Stimulated activated CD4-positive, alpha-beta T cell treated with anti-CD3 and anti-CD28 coated beads, Interleukin-2, amount 100 ng/mL, for 24 hours (primary cell): ENCODE data around the gene AR.
"Not testable (repeated sequence)": the region's sequence is repeated elsewhere in the genome, so short reads cannot be mapped to it uniquely, and the experiment has no call there.

Experiments
- DNase-seq, 2 donors: peaks; one replicate each; pipeline ENCODE4 v3.0.0-alpha.2; 2020

Gene AR

DNA sequence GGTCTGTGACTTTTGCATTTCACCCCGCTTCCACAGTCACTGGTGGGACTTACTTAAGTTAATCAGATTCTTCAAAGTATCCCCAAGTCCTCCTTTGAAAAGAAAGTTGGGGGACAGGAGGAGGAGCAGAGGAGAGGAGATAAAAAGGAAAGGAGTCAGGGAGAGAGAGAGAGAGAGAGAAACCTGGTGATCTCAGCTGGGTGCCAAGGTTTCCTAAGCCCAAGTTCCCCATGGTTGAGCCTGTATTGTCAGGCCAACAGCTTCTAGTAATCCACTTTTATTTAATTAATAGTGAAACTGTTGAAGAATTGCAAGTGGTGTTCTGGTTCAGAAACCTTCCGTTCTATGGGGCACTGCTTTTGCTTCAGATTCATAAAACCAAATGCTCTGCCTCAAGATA lies 91.6 kb downstream of the AR start:
- DNase-seq = no peak

DNA sequence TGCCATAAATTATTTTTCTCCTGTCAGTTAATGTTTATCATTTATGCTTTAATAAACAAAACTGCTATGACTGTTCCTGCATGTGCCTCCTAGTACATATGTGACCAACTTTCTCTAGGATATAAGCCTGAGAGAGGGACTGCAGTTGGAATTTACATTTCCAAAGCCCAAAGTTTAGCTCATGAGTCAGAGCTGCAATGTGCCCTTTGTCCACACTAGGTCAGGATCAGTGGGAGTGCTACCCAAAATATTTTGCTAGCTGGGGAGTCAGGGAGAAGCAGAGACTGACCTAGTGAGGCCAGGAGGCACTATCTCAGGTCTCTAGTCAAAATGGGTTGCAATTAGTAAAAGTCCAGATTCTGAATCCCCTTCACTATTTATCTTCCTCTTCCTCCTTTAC lies 92.7 kb downstream of the AR start:
- DNase-seq = no peak

DNA sequence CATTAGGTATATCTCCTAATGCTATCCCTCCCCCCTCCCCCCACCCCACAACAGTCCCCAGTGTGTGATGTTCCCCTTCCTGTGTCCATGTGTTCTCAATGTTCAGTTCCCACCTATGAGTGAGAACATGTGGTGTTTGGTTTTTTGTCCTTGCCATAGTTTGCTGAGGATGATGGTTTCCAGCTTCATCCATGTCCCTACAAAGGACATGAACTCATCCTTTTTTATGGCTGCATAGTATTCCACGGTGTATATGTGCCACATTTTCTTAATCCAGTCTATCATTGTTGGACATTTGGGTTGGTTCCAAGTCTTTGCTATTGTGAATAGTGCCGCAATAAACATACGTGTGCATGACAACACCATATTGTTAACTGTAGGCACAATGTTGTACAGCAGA lies 93.5 kb downstream of the AR start:
- DNase-seq = not testable (repeated sequence)

DNA sequence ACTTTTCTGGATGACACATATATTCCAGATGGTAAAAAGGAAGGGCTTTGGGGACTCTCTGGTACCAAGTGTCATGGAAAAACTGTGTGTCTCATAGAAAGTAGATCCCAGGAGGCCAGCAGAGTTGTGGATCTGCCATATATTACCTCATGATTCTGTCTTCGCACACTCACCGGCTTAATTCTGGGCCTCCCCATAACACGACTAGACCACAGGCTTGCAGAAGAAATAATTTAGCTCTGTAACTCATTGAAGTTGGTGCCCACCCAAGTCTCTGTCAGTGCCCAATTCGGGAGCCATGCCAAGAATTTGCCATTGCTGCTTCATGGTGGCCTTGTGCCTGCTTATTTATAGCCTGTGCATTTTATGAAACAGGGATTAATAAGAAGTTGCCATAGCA lies 104.5 kb downstream of the AR start:
- no peak for DNase-seq

GRCh38 chrX:67651437-67652142 lies 107.8 kb downstream of the AR start:
- no peak for DNase-seq

GRCh38 chrX:67652543-67652942 lies 108.7 kb downstream of the AR start:
- no peak for DNase-seq

DNA sequence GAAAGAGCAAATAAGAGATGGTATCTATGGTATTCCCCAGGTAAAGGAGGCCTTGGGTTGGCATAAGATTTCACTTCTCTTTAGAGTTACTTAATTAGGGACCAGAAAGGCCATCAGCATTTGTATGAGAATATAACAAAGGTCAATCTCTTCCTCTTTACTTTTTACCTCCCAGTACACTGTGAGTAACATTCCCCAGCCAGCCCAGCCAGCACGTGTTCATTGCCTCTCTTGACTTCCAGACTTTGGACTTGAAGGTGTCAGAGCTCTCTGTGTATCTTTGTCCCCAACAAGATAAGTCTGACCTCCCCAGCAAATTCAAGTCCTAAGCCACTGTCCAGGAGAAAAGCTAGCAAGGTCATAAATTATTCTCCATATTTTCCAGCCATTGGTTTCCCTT lies 110.5 kb downstream of the AR start:
- DNase-seq = no peak

DNA sequence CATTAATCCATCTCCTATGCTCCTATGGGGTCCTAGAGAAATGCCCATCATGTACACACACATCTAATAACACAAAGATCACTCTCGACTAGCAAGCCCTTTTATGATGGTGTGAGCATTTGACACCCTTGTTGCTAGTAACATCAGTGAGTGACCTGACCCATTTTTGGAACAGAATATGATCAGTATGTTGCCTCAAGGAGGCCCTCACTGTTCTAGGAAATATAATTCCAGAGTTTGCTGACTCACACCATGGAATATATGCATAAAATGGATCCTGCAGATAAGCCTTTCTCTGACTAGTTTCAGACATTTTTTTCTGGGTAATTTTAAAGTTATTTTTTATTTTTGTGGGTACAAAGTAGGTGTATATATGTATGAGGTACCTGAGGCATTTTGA lies 121.8 kb downstream of the AR start:
- no peak for DNase-seq

GRCh38 chrX:67670717-67671116 lies 126.9 kb downstream of the AR start:
- DNase-seq = not testable (repeated sequence)

DNA sequence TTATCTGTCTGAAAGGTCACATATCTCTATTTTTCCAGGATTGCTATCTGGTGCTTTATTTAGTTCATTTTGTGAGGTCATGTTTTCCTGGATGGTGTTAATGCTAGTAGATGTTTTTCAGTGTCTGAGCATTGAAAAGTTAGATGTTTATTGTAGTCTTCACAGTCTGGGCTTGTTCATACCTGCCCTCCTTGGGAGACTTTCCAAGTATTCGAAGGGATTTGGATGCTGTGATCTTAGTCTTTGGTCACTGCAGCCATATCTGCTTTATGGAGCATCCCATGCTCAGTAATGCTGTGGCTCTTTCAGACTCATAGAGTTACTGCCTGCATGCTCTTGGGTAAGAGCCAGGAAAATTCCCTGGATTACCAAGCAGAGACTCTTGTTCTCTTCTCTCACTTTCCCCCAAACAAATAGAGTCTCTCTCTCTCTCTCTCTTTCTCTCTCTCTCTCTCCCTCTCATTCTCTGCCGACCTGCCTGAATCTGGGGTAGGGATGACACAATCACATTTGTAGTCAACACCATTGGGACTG lies 130.0 kb downstream of the AR start:
- DNase-seq = no peak

DNA sequence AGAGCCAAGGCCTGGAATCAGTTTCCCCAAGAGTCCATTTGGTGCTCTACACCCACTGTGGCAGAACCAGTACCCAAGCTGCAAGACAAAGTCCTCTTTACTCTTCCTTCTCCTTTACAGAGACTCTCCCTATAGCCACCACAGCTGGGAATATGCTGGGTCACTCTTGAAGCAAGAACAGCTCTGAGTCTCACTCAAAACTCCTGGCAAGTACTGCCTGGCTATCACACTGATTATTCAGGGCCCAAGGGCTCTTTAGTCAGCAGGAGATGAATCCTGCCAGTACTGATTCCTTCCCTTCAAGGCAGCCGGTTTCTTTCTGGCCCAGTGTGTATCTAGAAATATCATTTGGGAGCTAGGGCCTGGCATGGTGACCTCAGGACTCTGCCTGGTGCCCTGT lies 130.9 kb downstream of the AR start:
- no peak for DNase-seq

- DNase-seq = no peak
These were observed 140.3 kb downstream of the AR start for GRCh38 chrX:67684136-67684535.

DNA sequence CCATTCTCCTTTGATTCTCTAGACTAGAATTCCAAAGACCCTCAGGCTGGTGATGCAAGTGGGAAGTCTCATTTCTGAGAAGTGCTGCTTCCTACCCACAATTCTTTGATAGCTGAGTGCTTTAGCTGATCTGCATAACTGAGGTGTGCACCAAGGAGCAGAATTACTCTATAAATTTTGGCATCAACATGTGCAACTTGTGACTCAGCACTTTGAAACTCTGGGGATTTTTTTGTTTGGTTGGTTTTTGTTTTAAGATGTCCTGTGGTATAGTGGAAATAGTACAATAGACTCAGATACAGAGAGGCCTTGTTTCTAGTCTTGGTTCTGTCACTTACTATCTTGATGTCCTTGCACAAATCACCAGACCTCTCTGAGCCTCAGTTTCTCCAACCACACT lies 148.4 kb downstream of the AR start:
- no peak for DNase-seq

- DNase-seq = no peak
These were observed 150.1 kb downstream of the AR start for GRCh38 chrX:67693928-67694327.

DNA sequence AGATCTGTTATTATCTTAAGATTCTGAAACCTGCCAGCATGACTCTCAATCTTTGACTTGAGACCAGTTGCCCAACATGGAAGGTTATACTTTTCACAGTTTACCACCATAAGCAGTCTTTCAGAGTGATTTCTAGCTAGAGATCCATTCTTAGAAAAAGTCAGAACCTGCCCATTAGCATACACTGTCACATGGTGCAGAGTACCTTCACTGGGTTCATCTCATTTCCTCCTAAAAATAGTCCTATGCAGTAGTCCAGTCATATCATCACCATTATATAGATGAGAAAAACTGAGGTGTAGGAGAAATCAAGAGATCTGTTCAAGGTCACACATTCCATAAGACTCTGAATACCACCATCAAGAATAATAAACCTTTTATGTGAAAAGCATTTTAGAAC lies 153.6 kb downstream of the AR start:
- no peak for DNase-seq

GRCh38 chrX:67700602-67701001 lies 156.8 kb downstream of the AR start:
- DNase-seq = no peak

DNA sequence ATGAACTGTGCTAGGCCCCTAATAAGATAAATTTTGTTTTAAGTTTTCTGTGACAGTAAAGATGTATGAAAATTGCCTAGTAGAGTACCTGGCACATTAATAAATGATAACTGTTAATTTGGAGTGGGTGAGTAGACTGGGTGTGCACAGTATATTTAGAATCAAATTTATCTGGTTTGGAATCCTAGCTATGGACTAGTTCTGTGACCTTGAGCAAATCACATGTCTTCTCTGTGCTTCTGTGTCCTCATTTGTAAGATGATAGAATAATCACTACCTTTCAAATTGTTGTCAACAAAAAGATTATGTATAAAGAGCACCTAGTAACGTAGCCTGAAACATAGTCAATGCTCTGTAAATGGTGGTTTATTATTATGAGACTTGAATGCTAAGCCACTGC lies 170.2 kb downstream of the AR start:
- DNase-seq = no peak

DNA sequence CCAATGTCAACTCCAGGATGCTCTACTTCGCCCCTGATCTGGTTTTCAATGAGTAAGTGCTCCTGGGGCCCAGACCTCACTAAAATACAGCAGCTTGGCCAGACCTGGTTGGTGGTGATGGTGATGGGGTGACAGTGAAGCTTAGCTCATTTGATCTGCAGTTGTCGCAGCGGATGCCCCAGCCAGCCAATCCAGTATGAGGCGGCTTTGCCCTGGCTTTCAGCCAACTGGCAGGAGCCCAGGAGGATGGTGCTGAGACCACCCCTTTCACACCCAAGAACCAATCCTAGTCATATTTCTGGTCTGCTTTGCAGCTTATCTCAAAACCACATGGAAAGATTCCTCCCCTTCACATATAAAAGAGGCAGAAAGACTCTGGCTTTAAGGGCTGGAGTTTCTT lies 173.8 kb downstream of the AR start:
- DNase-seq = no peak

DNA sequence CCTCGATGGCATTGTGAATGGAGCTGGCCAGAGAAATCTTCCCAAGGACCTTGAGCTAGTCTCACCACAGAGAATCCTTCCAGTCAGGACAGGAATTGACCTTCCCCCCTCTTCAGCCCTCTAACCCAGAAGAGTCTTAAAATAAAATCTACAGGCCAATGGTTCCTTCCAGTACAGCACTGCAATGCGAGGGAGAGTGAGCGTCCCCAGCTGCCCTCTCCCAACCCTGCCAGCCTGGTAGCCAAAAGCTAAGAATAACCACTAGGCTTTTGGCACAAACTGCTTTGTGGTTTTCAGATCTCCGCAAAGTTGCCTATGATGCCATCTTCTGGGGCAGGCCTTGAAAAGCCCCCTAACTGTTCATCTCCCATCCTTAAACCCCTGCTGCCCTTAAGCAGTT lies 175.1 kb downstream of the AR start:
- DNase-seq = no peak

DNA sequence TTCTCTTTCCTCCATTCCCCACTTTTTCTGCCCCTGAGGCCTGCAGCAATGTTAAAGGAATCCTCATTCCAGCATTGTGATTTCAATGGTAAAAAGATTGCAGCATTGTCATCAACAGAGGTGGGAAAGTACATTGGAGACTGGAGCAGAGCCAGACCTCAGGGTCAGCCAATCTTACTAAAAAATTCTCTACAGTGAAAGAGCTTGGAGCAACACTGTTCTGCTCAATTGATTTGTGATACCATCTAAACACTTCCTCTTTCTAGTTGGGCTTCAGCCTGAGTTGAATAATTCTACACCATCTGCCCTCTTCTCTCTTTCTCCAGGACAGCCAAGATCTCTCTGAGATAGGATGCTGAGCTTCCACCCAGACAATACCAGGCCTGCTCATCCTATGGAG lies 176.5 kb downstream of the AR start:
- no peak for DNase-seq

DNA sequence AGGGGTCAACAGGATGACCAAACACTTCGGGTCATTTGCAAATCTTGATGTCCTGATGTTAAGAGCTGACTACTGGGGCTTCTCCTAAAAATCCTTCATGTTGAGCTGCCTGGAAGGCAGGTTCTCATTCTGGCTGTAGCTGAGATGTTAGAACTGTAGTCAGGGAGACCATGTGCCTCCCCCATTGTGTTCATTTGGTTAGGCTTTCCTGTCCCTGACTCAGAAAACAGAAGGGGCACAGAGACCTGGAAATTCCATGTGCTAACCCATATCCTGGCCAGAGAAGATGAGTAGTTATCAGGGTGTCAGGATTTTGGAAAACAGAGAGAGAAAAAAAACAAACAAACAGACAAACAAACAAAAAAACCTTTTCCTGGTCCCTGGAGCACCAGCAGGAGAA lies 177.5 kb downstream of the AR start:
- DNase-seq = no peak

- no peak for DNase-seq
These were observed 179.9 kb downstream of the AR start for GRCh38 chrX:67723580-67724351.

DNA sequence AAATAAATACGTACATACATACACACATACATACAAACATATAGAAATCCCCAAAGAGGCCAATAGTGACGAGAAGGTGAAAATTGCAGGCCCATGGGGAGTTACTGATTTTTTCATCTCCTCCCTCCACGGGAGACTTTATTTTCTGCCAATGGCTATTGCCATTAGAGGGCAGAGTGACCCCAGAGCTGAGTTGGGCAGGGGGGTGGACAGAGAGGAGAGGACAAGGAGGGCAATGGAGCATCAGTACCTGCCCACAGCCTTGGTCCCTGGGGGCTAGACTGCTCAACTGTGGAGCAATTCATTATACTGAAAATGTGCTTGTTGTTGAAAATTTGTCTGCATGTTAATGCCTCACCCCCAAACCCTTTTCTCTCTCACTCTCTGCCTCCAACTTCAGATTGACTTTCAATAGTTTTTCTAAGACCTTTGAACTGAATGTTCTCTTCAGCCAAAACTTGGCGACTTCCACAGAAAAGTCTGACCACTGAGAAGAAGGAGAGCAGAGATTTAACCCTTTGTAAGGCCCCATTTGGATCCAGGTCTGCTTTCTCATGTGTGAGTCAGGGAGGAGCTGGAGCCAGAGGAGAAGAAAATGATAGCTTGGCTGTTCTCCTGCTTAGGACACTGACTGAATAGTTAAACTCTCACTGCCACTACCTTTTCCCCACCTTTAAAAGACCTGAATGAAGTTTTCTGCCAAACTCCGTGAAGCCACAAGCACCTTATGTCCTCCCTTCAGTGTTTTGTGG lies 180.7 kb downstream of the AR start:
- DNase-seq = no peak

GRCh38 chrX:67725471-67725870 lies 181.7 kb downstream of the AR start:
- no peak for DNase-seq
